Measurements from ENCODE around the gene TMPRSS3. TPM values are rescaled to one million over a fixed set of nuclear protein-coding genes. Genes with fewer than 3 reads are reported as not detected.

TMPRSS3 gene
- total RNA-seq (1 to 10 TPM; 1.2 to 2.4 (median 1.7) TPM), total RNA-seq (0.70 to 4.2 (median 1.5) reads per million in 29 experiments)
- 0.98 TPM for total RNA-seq (2013)

- H3K27me3 Mint-ChIP-seq = no peaks in the 10 kb centered on the region
- H3K36me3 ChIP-seq (ENCODE audit: control insufficient read depth in 2 of 2, extremely low read depth in 1 of 2, insufficient read depth in 1 of 2, low read length in 1 of 2) = no peaks in the 10 kb centered on the region
- H3K36me3 Mint-ChIP-seq = no peaks in the 10 kb centered on the region
- no peak for DNase-seq
- 97% methylated on average over 5 of the region's 17 CpGs for WGBS (ENCODE audit: insufficient coverage)
- no peak within 1 kb of the TSS for H3K27ac ChIP-seq (ENCODE audit: low read length)
- no peaks in the 10 kb centered on the region for H3K9me3 Mint-ChIP-seq
- H3K4me1 ChIP-seq (ENCODE audit: control insufficient read depth in 1 of 2, extremely low read depth in 1 of 2, insufficient read depth in 2 of 2, low read length in 2 of 2) = peaks cover 40 to 48% of the 10 kb centered on the region in 2 experiments
- no peak for ATAC-seq (replicated peaks in 1 of 4)
- peaks cover 55 to 70% (median 64%) of the 10 kb centered on the region in 3 donors for H3K4me1 Mint-ChIP-seq
- H3K4me3 ChIP-seq (ENCODE audit: control insufficient read depth in 1 of 2, extremely low read depth in 1 of 2, low read length in 1 of 2) = no peak within 1 kb of the TSS
- H3K27ac Mint-ChIP-seq = peak within 1 kb of the TSS in 1 of 2 donors; percentile 52
- no peaks in the 10 kb centered on the region for H3K27me3 ChIP-seq (replicated peaks in 1 of 2; ENCODE audit: control insufficient read depth in 2 of 2, extremely low read depth in 1 of 2, insufficient read depth in 2 of 2, low read length in 1 of 2)
- H3K9me3 ChIP-seq = no peaks in the 10 kb centered on the region
- H3K4me3 Mint-ChIP-seq = no peak within 1 kb of the TSS
- CTCF ChIA-PET = no interaction called here
- POLR2A ChIA-PET = no interaction called here
These were observed at the start of gene TMPRSS3 for GRCh38 chr21:42395905-42396651. TMPRSS3 (minus strand) TSS chr21:42396052; CDS start chr21:42395417, 635 bp downstream.

GRCh38 chr21:42445311-42445710 is 49.5 kb upstream of the TMPRSS3 start:
- POLR2A ChIA-PET = no interaction called here
- Histone ChIP-seq H3K9me3 (no peaks in the 10 kb centered on the region), H3K4me3 (ENCODE audit: control insufficient read depth in 1 of 2, extremely low read depth in 1 of 2, low read length in 1 of 2) (no peak overlapping the region), H3K27me3 (replicated peaks in 1 of 2; ENCODE audit: control insufficient read depth in 2 of 2, extremely low read depth in 1 of 2, insufficient read depth in 2 of 2, low read length in 1 of 2) (no peaks in the 10 kb centered on the region), H3K36me3 (ENCODE audit: control insufficient read depth in 2 of 2, extremely low read depth in 1 of 2, insufficient read depth in 1 of 2, low read length in 1 of 2) (peaks cover 10 to 78% of the 10 kb centered on the region in 2 donors), H3K4me1 (ENCODE audit: control insufficient read depth in 1 of 2, extremely low read depth in 1 of 2, insufficient read depth in 2 of 2, low read length in 2 of 2) (peaks cover under 1 to 16% of the 10 kb centered on the region in 2 experiments), H3K27ac (ENCODE audit: low read length) (no peak overlapping the region)
- no peak for ATAC-seq (replicated peaks in 1 of 4)
- peaks cover 58% of the 10 kb centered on the region for H3K36me3 Mint-ChIP-seq
- DNase-seq = no peak
- no peaks in the 10 kb centered on the region for H3K27me3 Mint-ChIP-seq
- H3K4me1 Mint-ChIP-seq = peaks cover 31 to 32% (median 31%) of the 10 kb centered on the region in 3 donors
- no peak overlapping the region for H3K4me3 Mint-ChIP-seq
- no peak overlapping the region for H3K27ac Mint-ChIP-seq
- 98% methylated on average over 7 of the region's 7 CpGs for WGBS (ENCODE audit: insufficient coverage)
- H3K9me3 Mint-ChIP-seq = no peaks in the 10 kb centered on the region
- CTCF ChIA-PET = no interaction called here

- Histone ChIP-seq H3K27ac (ENCODE audit: low read length) (no peak overlapping the region), H3K4me3 (ENCODE audit: control insufficient read depth in 1 of 2, extremely low read depth in 1 of 2, low read length in 1 of 2) (no peak overlapping the region), H3K27me3 (replicated peaks in 1 of 2; ENCODE audit: control insufficient read depth in 2 of 2, extremely low read depth in 1 of 2, insufficient read depth in 2 of 2, low read length in 1 of 2) (no peaks in the 10 kb centered on the region), H3K9me3 (no peaks in the 10 kb centered on the region), H3K4me1 (ENCODE audit: control insufficient read depth in 1 of 2, extremely low read depth in 1 of 2, insufficient read depth in 2 of 2, low read length in 2 of 2) (peaks cover 0 to 15% of the 10 kb centered on the region in 2 experiments), H3K36me3 (ENCODE audit: control insufficient read depth in 2 of 2, extremely low read depth in 1 of 2, insufficient read depth in 1 of 2, low read length in 1 of 2) (peaks cover 10 to 84% of the 10 kb centered on the region in 2 donors)
- Mint-ChIP-seq H3K4me1 (peaks cover 31% of the 10 kb centered on the region in 3 donors), H3K9me3 (no peaks in the 10 kb centered on the region), H3K27me3 (no peaks in the 10 kb centered on the region), H3K27ac (no peak overlapping the region), H3K4me3 (no peak overlapping the region), H3K36me3 (peaks cover 62% of the 10 kb centered on the region)
- POLR2A ChIA-PET = no interaction called here
- ATAC-seq (replicated peaks in 1 of 4) (no peak), DNase-seq (no peak)
- CTCF ChIA-PET = no interaction called here
- WGBS (ENCODE audit: insufficient coverage) = 93% methylated on average over 10 of the region's 10 CpGs
These were observed 48.9 kb upstream of the TMPRSS3 start for GRCh38 chr21:42444745-42445059.

- H3K4me3 ChIP-seq (ENCODE audit: control insufficient read depth in 1 of 2, extremely low read depth in 1 of 2, low read length in 1 of 2) = no peak overlapping the region
- H3K27ac ChIP-seq (ENCODE audit: low read length) = no peak overlapping the region
- Mint-ChIP-seq H3K27ac (no peak overlapping the region), H3K4me3 (no peak overlapping the region), H3K9me3 (no peaks in the 10 kb centered on the region), H3K27me3 (no peaks in the 10 kb centered on the region), H3K4me1 (peaks cover 31 to 34% (median 33%) of the 10 kb centered on the region in 3 donors), H3K36me3 (peaks cover 67% of the 10 kb centered on the region)
- no peaks in the 10 kb centered on the region for H3K27me3 ChIP-seq (replicated peaks in 1 of 2; ENCODE audit: control insufficient read depth in 2 of 2, extremely low read depth in 1 of 2, insufficient read depth in 2 of 2, low read length in 1 of 2)
- H3K36me3 ChIP-seq (ENCODE audit: control insufficient read depth in 2 of 2, extremely low read depth in 1 of 2, insufficient read depth in 1 of 2, low read length in 1 of 2) = peaks cover 10 to 90% of the 10 kb centered on the region in 2 donors
- DNase-seq (peak in 1 of 35 experiments; percentile 11), ATAC-seq (replicated peaks in 1 of 4) (no peak)
- 91% methylated on average over 29 of the region's 34 CpGs for WGBS (ENCODE audit: insufficient coverage)
- peaks cover 0 to 15% of the 10 kb centered on the region in 2 experiments for H3K4me1 ChIP-seq (ENCODE audit: control insufficient read depth in 1 of 2, extremely low read depth in 1 of 2, insufficient read depth in 2 of 2, low read length in 2 of 2)
- ChIA-PET POLR2A (no interaction called here), CTCF (no interaction called here)
- no peaks in the 10 kb centered on the region for H3K9me3 ChIP-seq
These were observed 48.3 kb upstream of the TMPRSS3 start for GRCh38 chr21:42443876-42444744.

- H3K9me3 ChIP-seq = no peaks in the 10 kb centered on the region
- Mint-ChIP-seq H3K4me3 (peak overlapping the region in 1 of 3 donors; percentile 4), H3K27ac (peak overlapping the region in 1 of 2 donors; percentile 25), H3K4me1 (peaks cover 33 to 37% (median 37%) of the 10 kb centered on the region in 3 donors), H3K9me3 (no peaks in the 10 kb centered on the region), H3K27me3 (no peaks in the 10 kb centered on the region), H3K36me3 (peaks cover 71% of the 10 kb centered on the region)
- H3K27ac ChIP-seq (ENCODE audit: low read length) = no peak overlapping the region
- H3K4me3 ChIP-seq (ENCODE audit: control insufficient read depth in 1 of 2, extremely low read depth in 1 of 2, low read length in 1 of 2) = no peak overlapping the region
- POLR2A ChIA-PET = no interaction called here
- DNase-seq (peak in 1 of 35 experiments; percentile 0), ATAC-seq (replicated peaks in 1 of 4) (no peak)
- CTCF ChIA-PET = no interaction called here
- 100% methylated on average over 9 of the region's 15 CpGs for WGBS (ENCODE audit: insufficient coverage)
- H3K36me3 ChIP-seq (ENCODE audit: control insufficient read depth in 2 of 2, extremely low read depth in 1 of 2, insufficient read depth in 1 of 2, low read length in 1 of 2) = peaks cover 10 to 96% of the 10 kb centered on the region in 2 donors
- H3K4me1 ChIP-seq (ENCODE audit: control insufficient read depth in 1 of 2, extremely low read depth in 1 of 2, insufficient read depth in 2 of 2, low read length in 2 of 2) = peaks cover 0 to 19% of the 10 kb centered on the region in 2 experiments
- no peaks in the 10 kb centered on the region for H3K27me3 ChIP-seq (replicated peaks in 1 of 2; ENCODE audit: control insufficient read depth in 2 of 2, extremely low read depth in 1 of 2, insufficient read depth in 2 of 2, low read length in 1 of 2)
These were observed 47.4 kb upstream of the TMPRSS3 start for GRCh38 chr21:42443181-42443785.

GRCh38 chr21:42441963-42442362 is 46.1 kb upstream of the TMPRSS3 start:
- DNase-seq (no peak), ATAC-seq (replicated peaks in 1 of 4) (no peak)
- POLR2A ChIA-PET = no interaction called here
- no peaks in the 10 kb centered on the region for H3K27me3 Mint-ChIP-seq
- Histone ChIP-seq H3K27me3 (replicated peaks in 1 of 2; ENCODE audit: control insufficient read depth in 2 of 2, extremely low read depth in 1 of 2, insufficient read depth in 2 of 2, low read length in 1 of 2) (no peaks in the 10 kb centered on the region), H3K9me3 (no peaks in the 10 kb centered on the region), H3K4me1 (ENCODE audit: control insufficient read depth in 1 of 2, extremely low read depth in 1 of 2, insufficient read depth in 2 of 2, low read length in 2 of 2) (peaks cover 0 to 21% of the 10 kb centered on the region in 2 experiments), H3K4me3 (ENCODE audit: control insufficient read depth in 1 of 2, extremely low read depth in 1 of 2, low read length in 1 of 2) (no peak overlapping the region), H3K36me3 (ENCODE audit: control insufficient read depth in 2 of 2, extremely low read depth in 1 of 2, insufficient read depth in 1 of 2, low read length in 1 of 2) (peaks cover 10 to 96% of the 10 kb centered on the region in 2 donors), H3K27ac (ENCODE audit: low read length) (no peak overlapping the region)
- CTCF ChIA-PET = interaction anchor here in 1 of 2 donors (0.5 to 0.8 kb wide), 2 partner anchors 40 to 89 kb away, joined by 3 to 6 read pairs; no protein-coding TSS in a partner anchor
- peaks cover 67% of the 10 kb centered on the region for H3K36me3 Mint-ChIP-seq
- 76% methylated on average over 5 of the region's 6 CpGs for WGBS (ENCODE audit: insufficient coverage)
- H3K4me3 Mint-ChIP-seq = no peak overlapping the region
- peaks cover 33 to 41% (median 36%) of the 10 kb centered on the region in 3 donors for H3K4me1 Mint-ChIP-seq
- no peaks in the 10 kb centered on the region for H3K9me3 Mint-ChIP-seq
- H3K27ac Mint-ChIP-seq = peak overlapping the region; percentile 9 to 77
